Endothelial cell (in vitro differentiated cells): ENCODE results near the gene SKAP2. TPM values are rescaled to one million over a fixed set of nuclear protein-coding genes. Genes with fewer than 3 reads are reported as not detected.
A peak's percentile ranks its signal among the peaks of the same experiment; 100 is the strongest.

ENCODE experiments used
- DNase-seq: peaks from one replicate; pipeline ENCODE4 v3.0.0; 2021; ENCODE audit warnings: low spot score
- H3K27ac Mint-ChIP-seq: one replicate; pipeline ENCODE4 v1.8.0; 2021; ENCODE audit warnings: mixed read lengths, inconsistent platforms; ENCODE audit not compliant: unreplicated experiment
- H3K27me3 Mint-ChIP-seq: one replicate; pipeline ENCODE4 v1.8.0; 2021; ENCODE audit warnings: mild to moderate bottlenecking, moderate library complexity, mixed read lengths, inconsistent platforms; ENCODE audit not compliant: unreplicated experiment
- H3K36me3 Mint-ChIP-seq: one replicate; pipeline ENCODE4 v1.8.0; 2021; ENCODE audit warnings: mild to moderate bottlenecking, low read depth, mixed read lengths, inconsistent platforms; ENCODE audit not compliant: unreplicated experiment
- H3K4me1 Mint-ChIP-seq: one replicate; pipeline ENCODE4 v1.8.0; 2021; ENCODE audit warnings: mild to moderate bottlenecking, mixed read lengths, inconsistent platforms; ENCODE audit not compliant: unreplicated experiment
- H3K4me3 Mint-ChIP-seq: one replicate; pipeline ENCODE4 v1.8.0; 2021; ENCODE audit warnings: mild to moderate bottlenecking, mixed read lengths, inconsistent platforms; ENCODE audit not compliant: unreplicated experiment
- H3K9me3 Mint-ChIP-seq: one replicate; pipeline ENCODE4 v1.8.0; 2021; ENCODE audit warnings: mixed read lengths, inconsistent platforms; ENCODE audit not compliant: unreplicated experiment
- CTCF ChIP-seq: fragments of 200-600 bp; sonication (generic); IDR thresholded peaks from one replicate; pipeline ENCODE4 v1.5.0; 2021; ENCODE audit warnings: antibody characterized with exemption; ENCODE audit not compliant: unreplicated experiment
- total RNA-seq: library from RNA; stranded (reverse); fragmentation: NEBNext Ultra II Directional; extraction: Animal tissue kit (Norgen Biotek cat#: 25700); gene quantifications from one replicate; pipeline ENCODE4 v1.2.1, GENCODE V29; 2021; ENCODE audit not compliant: unreplicated experiment

Gene SKAP2
- total RNA-seq, 1 donor from 2014 or later, result 24.7 TPM

- no peaks in the 10 kb centered on the region for H3K27me3 Mint-ChIP-seq
- DNase-seq, result no peak
- no peaks in the 10 kb centered on the region for H3K36me3 Mint-ChIP-seq
Measured at GRCh38 chr7:26670290-26670689, 194.1 kb downstream of the SKAP2 start.

GRCh38 chr7:26668821-26669220, 195.6 kb downstream of the SKAP2 start:
- H3K36me3 Mint-ChIP-seq, result no peaks in the 10 kb centered on the region
- TF ChIP-seq CTCF, result no peak
- H3K27ac Mint-ChIP-seq, result no peak overlapping the region
- no peak overlapping the region for H3K4me3 Mint-ChIP-seq
- peaks cover 6% of the 10 kb centered on the region for H3K4me1 Mint-ChIP-seq
- no peak for DNase-seq
- no peaks in the 10 kb centered on the region for H3K27me3 Mint-ChIP-seq
- H3K9me3 Mint-ChIP-seq, result no peaks in the 10 kb centered on the region

More at GRCh38 chr7:26670290-26670689, 194.1 kb downstream of the SKAP2 start:
- Mint-ChIP-seq H3K4me1 (peaks cover 9% of the 10 kb centered on the region), H3K4me3 (no peak overlapping the region), H3K9me3 (no peaks in the 10 kb centered on the region), H3K27ac (no peak overlapping the region)
- TF ChIP-seq CTCF, result no peak

GRCh38 chr7:26667514-26668133, 196.8 kb downstream of the SKAP2 start:
- peak; percentile 74 for DNase-seq
- no peaks in the 10 kb centered on the region for H3K9me3 Mint-ChIP-seq
- no peak overlapping the region for H3K4me3 Mint-ChIP-seq

GRCh38 chr7:26664735-26665416, 199.5 kb downstream of the SKAP2 start:
- Mint-ChIP-seq H3K36me3 (no peaks in the 10 kb centered on the region), H3K27me3 (no peaks in the 10 kb centered on the region), H3K4me3 (no peak overlapping the region), H3K4me1 (peaks cover 6% of the 10 kb centered on the region), H3K9me3 (no peaks in the 10 kb centered on the region), H3K27ac (no peak overlapping the region)
- no peak for TF ChIP-seq CTCF
- no peak for DNase-seq

More at GRCh38 chr7:26667514-26668133, 196.8 kb downstream of the SKAP2 start:
- Mint-ChIP-seq H3K4me1 (peaks cover 6% of the 10 kb centered on the region), H3K27ac (no peak overlapping the region), H3K27me3 (no peaks in the 10 kb centered on the region), H3K36me3 (no peaks in the 10 kb centered on the region)
- TF ChIP-seq CTCF, result peak; percentile 75

GRCh38 chr7:26664274-26664673, 200.1 kb downstream of the SKAP2 start:
- H3K9me3 Mint-ChIP-seq, result no peaks in the 10 kb centered on the region
- no peak for DNase-seq
- H3K36me3 Mint-ChIP-seq, result no peaks in the 10 kb centered on the region
- peaks cover 6% of the 10 kb centered on the region for H3K4me1 Mint-ChIP-seq
- H3K27ac Mint-ChIP-seq, result no peak overlapping the region
- H3K4me3 Mint-ChIP-seq, result no peak overlapping the region
- no peak for TF ChIP-seq CTCF
- no peaks in the 10 kb centered on the region for H3K27me3 Mint-ChIP-seq
